ENCODE results near the gene ADAMTSL1.
"Not testable (repeated sequence)": the region's sequence is repeated elsewhere in the genome, so short reads cannot be mapped to it uniquely, and the experiment has no call there.

ADAMTSL1 gene

GRCh38 chr9:18857334-18857733, 383.4 kb downstream of the ADAMTSL1 start:
- no peak for DNase-seq (ENCODE audit: low read depth in 2 of 2)

DNA sequence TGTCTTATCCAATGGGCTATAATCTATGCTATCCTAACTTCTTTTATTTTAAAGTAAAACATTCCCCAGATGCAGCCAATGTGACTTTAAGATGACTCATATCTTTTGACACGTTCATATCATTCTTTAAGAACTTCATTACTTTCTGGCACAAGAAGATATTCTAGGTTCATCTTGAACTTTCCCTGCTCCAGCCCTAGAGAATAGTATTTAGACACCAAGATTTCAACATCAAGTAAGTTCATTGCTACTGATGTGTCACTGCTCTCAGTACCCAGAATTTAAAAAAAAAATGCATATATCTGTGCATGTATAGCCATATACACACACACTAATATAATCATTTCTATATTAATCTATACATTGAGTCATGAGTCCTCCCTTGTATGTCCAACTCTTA, 383.8 kb downstream of the ADAMTSL1 start:
- DNase-seq (ENCODE audit: low read depth in 2 of 2), result no peak

- DNase-seq (ENCODE audit: low read depth in 2 of 2), result no peak
Measured at GRCh38 chr9:18861609-18862544, 387.9 kb downstream of the ADAMTSL1 start.

GRCh38 chr9:18863791-18864190, 389.8 kb downstream of the ADAMTSL1 start:
- DNase-seq (ENCODE audit: low read depth in 2 of 2), result no peak

DNA sequence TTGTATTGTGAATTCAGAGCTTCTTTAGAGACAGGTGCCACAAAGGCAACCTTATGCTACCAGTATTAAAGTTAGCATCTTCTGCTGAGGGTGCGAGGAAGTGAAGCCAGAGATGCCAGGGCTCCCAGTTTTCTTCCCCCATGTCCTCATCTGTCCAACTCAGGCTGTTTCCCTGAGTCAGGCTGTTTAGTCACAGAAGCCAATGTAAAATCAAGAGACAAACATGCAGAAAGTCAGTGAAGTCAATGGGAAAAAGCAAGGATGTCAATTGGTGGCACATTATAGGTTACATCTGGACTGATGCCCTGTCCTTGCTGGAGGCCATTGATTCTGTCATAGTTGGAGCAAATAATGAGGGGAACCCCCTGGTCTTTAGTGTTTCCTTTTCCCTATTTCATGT, 390.6 kb downstream of the ADAMTSL1 start:
- DNase-seq (ENCODE audit: low read depth in 2 of 2), result no peak

DNA sequence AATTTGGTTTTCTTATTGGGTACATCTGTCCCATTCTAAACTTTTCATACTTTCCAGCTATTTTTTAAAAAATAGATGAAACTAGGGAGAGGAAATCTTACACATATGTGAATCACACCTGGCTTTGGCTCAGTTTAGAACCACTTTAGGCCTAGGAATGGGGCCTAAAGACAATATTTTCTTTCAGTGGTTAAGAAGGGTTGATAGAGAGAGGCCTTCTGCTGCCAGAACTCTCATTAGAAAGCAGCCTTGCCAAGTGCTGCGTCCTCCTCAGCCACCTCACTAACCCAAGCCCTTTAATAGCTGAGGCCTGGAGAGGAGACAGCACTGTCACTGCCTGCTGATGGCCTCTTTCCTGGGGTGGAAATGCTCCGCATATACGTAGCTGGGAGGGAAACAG, 391.6 kb downstream of the ADAMTSL1 start:
- DNase-seq (ENCODE audit: low read depth in 2 of 2), result no peak

DNA sequence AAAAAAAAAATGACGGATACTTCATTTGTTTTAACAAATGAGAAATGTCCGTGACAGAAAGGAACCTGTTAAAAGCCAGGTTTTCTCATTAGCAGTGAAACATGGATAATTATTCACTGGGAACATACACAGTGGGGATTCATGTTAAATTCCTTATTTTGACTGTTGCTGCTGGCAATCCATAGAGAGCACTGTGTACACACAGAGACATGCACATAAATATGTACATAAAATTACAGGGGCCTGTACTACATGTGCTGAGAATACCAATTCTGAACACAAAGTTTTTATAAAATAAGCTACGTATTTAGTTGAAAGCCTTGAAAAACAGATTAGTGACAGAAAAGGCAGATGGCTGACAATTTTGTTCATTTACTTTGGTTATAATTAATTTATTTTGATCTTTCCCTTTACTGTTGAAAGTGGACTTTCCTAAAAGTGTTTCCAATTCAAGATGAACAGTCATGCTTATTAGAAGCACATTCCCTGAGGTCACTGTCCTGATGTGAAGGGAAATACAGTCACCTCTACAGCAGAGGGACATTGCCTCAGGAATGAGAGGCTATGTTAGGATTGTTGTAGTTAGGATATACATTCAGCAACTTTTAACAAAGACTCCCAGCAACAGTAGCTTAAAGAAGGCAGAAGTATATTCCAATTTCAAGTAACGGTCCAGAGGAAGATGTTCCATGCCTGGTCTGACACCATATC, 392.3 kb downstream of the ADAMTSL1 start:
- DNase-seq (ENCODE audit: low read depth in 2 of 2), result no peak

GRCh38 chr9:18869725-18870124, 395.8 kb downstream of the ADAMTSL1 start:
- DNase-seq (ENCODE audit: low read depth in 2 of 2), result no peak

- no peak for DNase-seq (ENCODE audit: low read depth in 2 of 2)
Measured at GRCh38 chr9:18874069-18874468, 400.1 kb downstream of the ADAMTSL1 start.

DNA sequence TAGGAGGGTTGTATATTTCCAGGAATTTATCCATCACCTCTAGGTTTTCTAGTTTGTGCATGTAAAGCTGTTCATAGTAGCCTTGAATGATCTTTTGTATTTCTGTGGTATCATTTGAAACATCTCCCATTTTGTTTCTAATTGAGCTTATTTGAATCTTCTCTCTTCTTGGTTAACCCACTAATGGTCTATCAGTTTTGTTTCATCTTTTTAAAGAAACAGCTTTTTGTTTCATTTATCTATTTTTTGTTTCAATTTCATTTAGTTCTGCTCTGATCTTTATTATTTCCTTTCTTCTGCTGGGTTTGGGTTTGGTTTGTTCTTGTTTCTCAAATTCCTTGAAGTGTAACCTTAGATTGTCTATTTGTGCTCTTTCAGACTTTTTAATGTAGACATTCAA, 401.0 kb downstream of the ADAMTSL1 start:
- not testable (repeated sequence) for DNase-seq (ENCODE audit: low read depth in 2 of 2)

GRCh38 chr9:18877984-18878383, 404.0 kb downstream of the ADAMTSL1 start:
- no peak for DNase-seq (ENCODE audit: low read depth in 2 of 2)

DNA sequence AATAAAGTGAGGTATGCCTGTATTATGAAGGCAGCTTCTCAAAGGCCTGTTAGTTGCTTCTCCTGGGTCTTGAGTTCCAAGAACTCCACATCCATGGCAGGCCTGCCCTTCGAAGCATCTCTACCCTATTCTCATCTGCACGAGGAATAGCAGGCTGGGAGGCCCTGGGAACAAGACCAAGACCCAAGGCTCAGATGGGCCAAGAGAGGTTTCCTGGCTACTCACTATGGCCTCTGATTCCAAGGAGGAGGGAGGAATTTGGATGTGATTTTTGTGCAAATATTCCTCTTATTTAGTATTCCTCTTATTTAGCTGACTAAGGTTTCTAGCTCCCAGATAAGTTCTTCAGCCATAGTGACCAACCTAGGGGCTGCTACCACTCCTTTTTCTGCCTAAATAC, 407.8 kb downstream of the ADAMTSL1 start:
- no peak for DNase-seq (ENCODE audit: low read depth in 2 of 2)

- DNase-seq (ENCODE audit: low read depth in 2 of 2), result no peak
Measured at GRCh38 chr9:18887546-18887945, 413.6 kb downstream of the ADAMTSL1 start.

GRCh38 chr9:18888290-18888689, 414.3 kb downstream of the ADAMTSL1 start:
- no peak for DNase-seq (ENCODE audit: low read depth in 2 of 2)

DNA sequence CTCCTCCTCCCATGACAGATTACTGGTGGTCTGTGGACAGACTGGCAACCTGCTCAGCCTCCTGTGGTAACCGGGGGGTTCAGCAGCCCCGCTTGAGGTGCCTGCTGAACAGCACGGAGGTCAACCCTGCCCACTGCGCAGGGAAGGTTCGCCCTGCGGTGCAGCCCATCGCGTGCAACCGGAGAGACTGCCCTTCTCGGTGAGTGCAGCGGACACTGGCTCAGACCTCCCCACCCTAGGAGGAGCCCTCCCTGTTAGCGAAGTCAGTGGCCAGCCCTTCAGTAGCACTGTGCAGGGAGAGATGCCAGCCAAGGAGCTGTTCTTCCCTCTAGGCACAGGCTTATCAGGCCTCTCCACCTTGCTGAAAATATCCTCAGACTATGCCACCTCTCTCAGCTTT, 415.6 kb downstream of the ADAMTSL1 start:
- DNase-seq (ENCODE audit: low read depth in 2 of 2), result no peak

GRCh38 chr9:18890372-18890771, 416.4 kb downstream of the ADAMTSL1 start:
- DNase-seq (ENCODE audit: low read depth in 2 of 2), result no peak

DNA sequence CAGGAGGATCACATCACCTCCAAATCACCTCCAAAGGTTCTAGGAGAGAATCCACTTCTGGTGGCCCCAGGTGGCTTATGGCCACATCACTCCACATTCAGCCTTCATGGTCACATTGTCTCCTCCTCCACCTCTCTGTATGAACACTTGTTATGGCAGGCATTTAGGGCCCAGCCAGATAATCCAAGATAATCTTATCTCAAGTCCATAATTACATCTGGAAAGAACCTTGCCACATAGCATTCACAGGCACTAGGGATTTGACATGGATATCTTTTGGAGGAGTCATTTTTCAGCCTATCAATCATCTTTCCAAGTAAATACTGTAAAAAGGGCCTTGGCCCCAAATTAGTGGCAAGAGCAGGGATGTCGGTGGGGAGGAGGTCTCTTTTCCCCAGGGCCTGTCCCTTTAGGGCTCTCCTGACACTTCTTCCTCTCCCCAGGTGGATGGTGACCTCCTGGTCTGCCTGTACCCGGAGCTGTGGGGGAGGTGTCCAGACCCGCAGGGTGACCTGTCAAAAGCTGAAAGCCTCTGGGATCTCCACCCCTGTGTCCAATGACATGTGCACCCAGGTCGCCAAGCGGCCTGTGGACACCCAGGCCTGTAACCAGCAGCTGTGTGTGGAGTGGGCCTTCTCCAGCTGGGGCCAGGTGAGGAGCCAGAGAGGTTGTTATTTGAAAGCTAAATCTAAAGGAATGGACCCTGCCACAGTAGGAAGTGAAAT, 418.2 kb downstream of the ADAMTSL1 start:
- DNase-seq (ENCODE audit: low read depth in 2 of 2), result no peak

- no peak for DNase-seq (ENCODE audit: low read depth in 2 of 2)
Measured at GRCh38 chr9:18893046-18893445, 419.1 kb downstream of the ADAMTSL1 start.

DNA sequence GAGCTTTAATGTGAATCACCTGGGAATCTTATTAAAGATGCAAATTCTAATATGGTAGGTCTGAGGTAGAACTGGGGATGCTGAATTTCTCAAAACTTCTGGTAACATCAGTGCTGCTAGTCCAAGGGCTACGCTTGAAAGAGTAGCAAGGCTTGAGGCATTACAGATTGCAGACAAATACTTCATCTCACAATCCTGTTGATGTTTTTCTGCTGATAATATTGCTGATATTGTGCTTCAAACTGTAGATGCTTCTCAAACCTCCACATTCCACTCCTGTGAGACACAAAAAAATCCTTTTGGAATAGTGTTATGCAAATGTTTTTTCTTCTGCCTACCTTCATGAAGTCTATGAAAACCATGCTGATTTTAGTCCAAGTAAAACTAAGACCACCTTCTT, 419.5 kb downstream of the ADAMTSL1 start:
- DNase-seq (ENCODE audit: low read depth in 2 of 2), result no peak

- no peak for DNase-seq (ENCODE audit: low read depth in 2 of 2)
Measured at GRCh38 chr9:18896004-18896403, 422.1 kb downstream of the ADAMTSL1 start.

DNA sequence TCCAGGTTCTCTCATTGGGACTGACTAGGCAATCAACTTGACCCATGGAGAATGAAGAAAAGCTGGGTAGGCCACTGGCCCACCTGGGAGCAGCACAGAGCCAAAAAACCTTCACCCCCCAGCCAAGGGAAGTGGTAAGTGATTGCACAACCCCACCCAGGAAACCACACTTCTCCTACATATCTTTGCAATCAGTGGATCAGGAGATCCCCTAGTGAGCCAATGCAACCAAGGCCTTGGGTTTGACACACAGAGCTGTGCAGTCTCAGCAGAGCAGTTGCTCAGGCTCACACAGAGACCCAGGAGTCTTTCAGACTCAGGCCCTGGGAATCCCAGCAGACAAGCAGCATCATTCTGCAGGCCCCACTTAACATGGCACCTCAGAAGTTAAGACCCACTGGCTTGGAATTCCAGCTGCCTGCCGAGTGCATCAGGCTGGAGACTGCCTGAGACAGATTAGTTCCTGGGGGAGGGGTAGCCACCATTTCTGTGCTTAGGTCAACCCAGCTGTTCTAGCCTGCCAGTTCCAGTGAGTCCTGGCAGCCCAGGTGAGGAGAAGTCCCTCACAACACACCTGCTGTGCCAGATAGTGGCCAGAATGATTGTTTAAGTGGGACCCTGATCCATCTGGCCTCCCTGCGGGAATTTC, 422.7 kb downstream of the ADAMTSL1 start:
- DNase-seq (ENCODE audit: low read depth in 2 of 2), result no peak

GRCh38 chr9:18903450-18903849, 429.5 kb downstream of the ADAMTSL1 start:
- no peak for DNase-seq (ENCODE audit: low read depth in 2 of 2)
